GM20431 (cell line): Measurements from ENCODE around the gene IQCK.

Experiments
- in situ Hi-C: fragments of 300-500 bp; cut with MseI, MboI; formaldehyde crosslinking; loops from one replicate; pipeline ENCODE4 v1.15.0; 2020; ENCODE audit warnings: low sequenced_read_pairs; ENCODE audit not compliant: unreplicated experiment

IQCK gene

GRCh38 chr16:19853132-19853741 is 135.2 kb downstream of the IQCK start:
- in situ Hi-C loops = no loop called here

- in situ Hi-C loops = no loop called here
These were observed 135.9 kb downstream of the IQCK start for GRCh38 chr16:19853742-19854542.

GRCh38 chr16:19854543-19854876 is 136.4 kb downstream of the IQCK start:
- in situ Hi-C loops = no loop called here

DNA sequence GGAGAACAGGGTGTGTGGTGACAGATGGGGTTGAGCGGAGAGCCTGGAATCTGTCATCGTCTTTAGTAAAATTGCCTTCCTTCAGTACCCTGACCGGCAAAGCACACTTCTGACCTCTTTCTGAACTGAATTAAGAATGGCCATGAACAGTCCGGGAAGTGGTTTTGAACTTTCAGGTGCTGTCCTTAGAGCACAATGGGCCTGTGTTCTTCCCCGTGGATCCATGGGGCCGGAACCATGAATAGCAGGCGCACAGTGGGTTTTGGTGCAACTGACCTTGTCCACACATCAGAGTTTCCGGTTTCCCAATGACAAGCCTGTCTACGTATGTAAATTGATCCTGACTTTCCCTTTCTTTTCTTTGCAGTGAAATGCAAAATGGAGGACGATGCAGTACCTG is 138.0 kb downstream of the IQCK start:
- in situ Hi-C loops = no loop called here

DNA sequence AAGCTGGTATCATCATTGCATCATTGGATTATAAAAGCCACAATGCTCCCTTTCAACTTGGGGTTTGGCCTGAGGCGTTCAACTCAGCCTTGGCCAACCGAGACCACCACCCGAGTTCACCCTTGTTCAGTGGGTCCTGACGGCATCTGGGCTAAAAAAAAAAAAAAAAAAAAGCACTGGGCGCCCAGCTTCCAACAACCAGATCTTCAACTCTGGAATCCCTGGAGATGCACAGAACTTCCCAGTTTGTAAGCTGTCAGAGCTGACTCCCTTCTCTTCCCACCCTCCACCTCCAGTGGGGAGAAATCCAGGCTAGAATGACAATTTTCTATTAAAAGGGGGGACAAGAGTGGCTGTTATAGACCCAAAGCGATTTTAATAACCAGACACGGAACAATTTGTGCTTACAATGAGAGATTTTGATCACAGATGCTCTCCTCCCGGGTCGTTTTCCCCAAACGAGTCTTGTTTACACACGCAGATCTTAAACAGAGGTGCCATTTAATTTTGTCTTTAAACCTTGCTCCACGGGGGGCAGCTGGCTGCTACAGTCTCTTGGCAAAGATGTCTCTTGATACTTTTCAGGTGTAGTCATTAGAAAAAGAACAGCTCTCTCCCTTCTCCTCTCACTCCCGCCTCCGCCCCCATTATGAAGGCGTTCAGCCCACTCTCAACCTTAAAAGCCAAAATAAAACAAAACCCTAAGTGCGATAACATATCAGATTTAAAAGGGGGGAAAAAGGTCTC is 139.7 kb downstream of the IQCK start:
- in situ Hi-C loops = no loop called here

DNA sequence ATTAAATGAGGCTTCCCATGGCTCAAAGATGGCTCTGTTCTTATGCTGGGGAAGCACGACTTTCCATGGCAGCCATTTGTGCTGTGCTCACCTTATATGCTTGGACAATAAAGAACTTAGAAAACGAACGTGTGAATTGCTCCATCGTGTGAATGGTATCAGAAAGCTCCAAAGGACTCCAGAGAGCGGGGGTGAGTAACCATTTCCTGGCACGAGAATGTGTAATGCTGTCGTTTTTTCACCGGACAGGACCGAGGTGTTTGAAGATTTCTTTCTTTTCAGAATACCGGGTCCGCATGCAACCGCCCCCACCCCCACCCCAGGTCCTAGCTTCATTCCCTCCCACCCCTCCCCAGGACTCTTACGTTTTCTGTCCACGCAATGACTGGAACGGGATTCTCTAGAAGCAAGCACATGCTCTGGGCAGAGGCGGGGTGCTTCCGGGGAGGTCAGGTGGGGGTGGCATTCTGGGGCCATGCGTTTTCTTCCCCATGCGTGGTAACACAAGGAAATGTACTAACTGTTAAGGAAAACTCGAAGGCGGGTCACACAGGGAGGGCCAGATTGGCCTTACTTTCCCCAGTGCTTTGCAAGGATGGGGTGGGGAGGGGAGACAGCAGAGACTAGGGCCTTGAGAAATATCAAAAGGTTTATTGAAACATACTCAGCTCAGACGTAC is 140.4 kb downstream of the IQCK start:
- in situ Hi-C loops = no loop called here

GRCh38 chr16:19859166-19859565 is 141.1 kb downstream of the IQCK start:
- in situ Hi-C loops = no loop called here

- in situ Hi-C loops = no loop called here
These were observed 141.5 kb downstream of the IQCK start for GRCh38 chr16:19859603-19860002.

DNA sequence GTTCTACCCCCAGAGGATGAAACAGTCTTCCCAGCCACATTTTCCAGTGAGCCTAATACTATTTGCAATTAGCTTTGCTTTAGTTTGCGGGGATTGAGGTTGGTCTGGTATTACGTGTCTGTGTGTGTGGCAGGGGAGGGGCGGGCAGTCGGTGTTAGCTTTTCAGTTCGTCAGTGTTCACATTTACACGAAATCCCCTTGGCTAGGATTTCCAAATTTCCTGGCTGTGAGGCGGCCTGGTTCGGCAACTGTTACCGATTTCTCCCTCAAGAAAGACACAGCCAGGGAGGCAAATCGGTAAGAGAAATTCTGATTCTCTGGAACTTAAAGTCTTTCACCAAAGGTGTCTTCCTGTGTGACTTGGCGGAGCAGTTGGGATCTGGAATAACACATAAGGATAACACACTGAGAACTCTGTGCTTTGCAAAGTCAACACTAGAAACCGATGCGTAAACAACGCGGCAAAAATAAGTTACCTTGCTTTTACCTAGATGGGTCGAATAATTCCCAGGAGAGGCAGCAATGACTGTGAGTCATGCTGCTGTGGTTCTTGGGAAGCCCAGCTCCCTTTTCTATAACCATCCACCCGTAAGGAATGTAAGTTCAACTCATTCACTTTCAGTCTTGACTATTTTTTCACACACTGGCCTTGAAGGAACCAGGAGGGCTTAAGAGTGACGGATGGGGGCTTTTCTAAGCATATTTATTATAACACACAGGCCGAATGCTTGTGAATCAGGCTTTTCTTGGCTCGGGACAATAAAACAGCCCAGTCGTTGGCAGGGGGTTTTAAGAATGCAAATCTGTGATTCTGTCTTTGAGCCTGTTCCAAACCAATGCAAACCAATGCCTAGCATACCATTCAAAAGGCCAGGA is 142.3 kb downstream of the IQCK start:
- in situ Hi-C loops = no loop called here

DNA sequence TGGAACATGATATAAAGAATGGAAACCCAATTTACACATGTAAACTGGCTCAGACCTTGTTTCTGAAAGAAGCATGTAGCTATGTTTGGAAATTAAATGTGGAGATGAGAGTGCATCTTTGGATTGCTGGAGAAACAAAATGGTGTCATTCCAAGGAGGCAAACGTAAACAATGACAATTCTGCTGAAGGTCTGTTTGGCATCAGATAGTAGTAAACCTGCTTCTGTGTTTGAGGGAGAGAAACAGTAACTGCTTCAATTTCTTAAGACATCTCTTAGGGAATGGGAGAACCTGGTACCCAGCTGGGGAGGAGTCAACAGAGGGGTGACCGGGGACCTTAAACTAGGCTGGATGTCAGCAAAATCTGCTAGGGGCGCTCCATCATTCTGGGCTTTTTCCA is 143.1 kb downstream of the IQCK start:
- in situ Hi-C loops = no loop called here

- in situ Hi-C loops = no loop called here
These were observed 143.8 kb downstream of the IQCK start for GRCh38 chr16:19861811-19862327.

DNA sequence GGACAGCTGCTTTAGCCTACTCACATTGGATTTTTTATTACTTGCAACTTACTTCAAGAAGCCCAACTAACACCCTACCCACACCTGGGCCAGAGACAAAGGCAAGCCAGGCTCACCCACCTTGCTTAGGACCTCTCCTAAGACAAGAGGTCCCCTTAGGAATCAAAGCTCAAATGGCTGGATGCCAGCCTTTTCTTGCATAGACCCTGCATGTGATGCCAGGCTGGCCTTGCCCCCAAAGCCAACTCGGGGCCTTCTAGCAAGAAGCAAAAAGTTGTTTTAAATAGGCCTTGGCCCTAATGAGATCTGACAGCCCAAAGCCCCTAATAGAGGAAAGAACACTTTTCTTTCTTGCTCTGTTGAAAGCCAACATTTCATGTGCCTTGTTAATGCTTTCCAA is 145.9 kb downstream of the IQCK start:
- in situ Hi-C loops = no loop called here

- in situ Hi-C loops = no loop called here
These were observed 146.5 kb downstream of the IQCK start for GRCh38 chr16:19864566-19864965.

- in situ Hi-C loops = no loop called here
These were observed 150.3 kb downstream of the IQCK start for GRCh38 chr16:19868421-19868820.

GRCh38 chr16:19871721-19872120 is 153.7 kb downstream of the IQCK start:
- in situ Hi-C loops = no loop called here

DNA sequence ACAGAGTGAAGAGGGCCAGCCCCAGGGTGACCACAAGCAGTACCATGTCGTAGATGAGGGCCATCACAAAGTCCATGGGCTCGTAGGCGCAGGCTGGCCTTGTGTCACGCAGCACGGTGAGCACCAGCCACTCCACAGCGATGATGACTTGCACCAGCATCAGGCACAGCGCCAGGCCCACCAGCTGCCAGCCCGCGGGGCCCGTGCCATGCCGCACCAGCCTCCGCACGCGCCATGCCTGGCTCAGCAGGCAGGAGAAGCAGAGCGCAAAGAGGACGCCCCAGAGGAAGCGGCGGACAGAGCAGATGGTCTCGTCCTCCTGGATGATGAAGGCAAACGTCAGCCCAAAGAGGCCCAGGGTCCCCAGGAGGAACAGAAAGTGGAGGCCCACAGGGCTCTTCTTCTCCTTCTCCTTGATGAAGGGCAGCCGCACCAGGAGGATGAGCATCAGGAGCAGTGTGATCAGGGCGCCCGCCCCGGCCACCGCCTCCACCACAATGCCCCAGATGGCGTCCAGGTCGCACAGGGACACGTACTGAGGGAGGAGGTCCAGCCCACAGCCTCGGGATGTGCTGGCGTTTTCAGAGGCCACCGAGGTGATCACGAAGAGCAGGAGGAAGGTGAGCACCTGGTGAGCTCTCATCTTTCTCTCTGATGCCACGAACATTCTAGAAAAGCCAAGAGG is 154.2 kb downstream of the IQCK start:
- in situ Hi-C loops = no loop called here

- in situ Hi-C loops = no loop called here
These were observed 154.9 kb downstream of the IQCK start for GRCh38 chr16:19872935-19873334.

DNA sequence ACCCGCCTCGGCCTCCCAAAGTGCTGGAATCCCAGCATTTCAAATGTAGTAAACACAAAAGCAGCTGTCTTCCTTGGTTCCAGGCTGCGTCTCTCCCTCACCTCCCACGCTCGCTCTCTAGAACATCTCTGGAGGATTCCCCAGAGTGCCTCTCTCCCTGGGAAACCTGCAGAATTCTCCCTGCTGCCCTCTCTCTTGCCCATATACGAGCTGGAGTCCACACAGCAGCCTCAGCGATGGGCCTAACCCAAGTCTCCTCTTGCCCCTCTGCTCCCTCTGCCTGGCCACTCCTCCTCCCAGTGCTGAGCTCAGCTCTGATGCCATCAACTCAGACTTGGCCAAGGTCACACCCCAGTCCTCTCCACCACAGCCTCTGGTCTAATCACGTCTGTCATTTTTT is 156.0 kb downstream of the IQCK start:
- in situ Hi-C loops = no loop called here
